ENCODE data around the gene SIX4.

The SIX4 gene

GRCh38 chr14:60710494-60710893 is 13.7 kb downstream of the SIX4 start:
- Histone ChIP-seq H4K20me1 (ENCODE audit: insufficient read depth, low read length) (no peaks in the 10 kb centered on the region), H2AFZ (ENCODE audit: low read depth, low read length) (no peak overlapping the region), H3K9me3 (ENCODE audit: insufficient read depth, low read length) (no peaks in the 10 kb centered on the region), H3K4me2 (ENCODE audit: low read length) (no peak overlapping the region), H3K79me2 (ENCODE audit: low read length) (no peaks in the 10 kb centered on the region), H3K27me3 (ENCODE audit: low read depth, low read length) (no peaks in the 10 kb centered on the region), H3K27ac (ENCODE audit: low read length) (no peak overlapping the region), H3K4me1 (ENCODE audit: low read length) (no peaks in the 10 kb centered on the region), H3K4me3 (ENCODE audit: low read length) (no peak overlapping the region), H3K9ac (ENCODE audit: low read length) (no peak overlapping the region), H3K36me3 (replicated peaks; ENCODE audit: low read depth, low read length) (no peaks in the 10 kb centered on the region)
- TF ChIP-seq CTCF (IDR thresholded peaks at IDR 0.05; ENCODE audit: low read depth, low read length) = no peak
- TF ChIP-seq EZH2phosphoT487 (IDR thresholded peaks at IDR 0.05; ENCODE audit: low read depth) = no peak

GRCh38 chr14:60707858-60708257 is 16.3 kb downstream of the SIX4 start:
- TF ChIP-seq EZH2phosphoT487 (IDR thresholded peaks at IDR 0.05; ENCODE audit: low read depth) (no peak), CTCF (IDR thresholded peaks at IDR 0.05; ENCODE audit: low read depth, low read length) (no peak)
- no peaks in the 10 kb centered on the region for H3K79me2 ChIP-seq (ENCODE audit: low read length)

GRCh38 chr14:60705100-60705499 is 19.1 kb downstream of the SIX4 start:
- Histone ChIP-seq H3K27ac (ENCODE audit: low read length) (no peak overlapping the region), H2AFZ (ENCODE audit: low read depth, low read length) (no peak overlapping the region), H3K4me1 (ENCODE audit: low read length) (no peaks in the 10 kb centered on the region), H4K20me1 (ENCODE audit: insufficient read depth, low read length) (no peaks in the 10 kb centered on the region), H3K79me2 (ENCODE audit: low read length) (no peaks in the 10 kb centered on the region), H3K4me3 (ENCODE audit: low read length) (no peak overlapping the region), H3K36me3 (replicated peaks; ENCODE audit: low read depth, low read length) (no peaks in the 10 kb centered on the region), H3K9ac (ENCODE audit: low read length) (no peak overlapping the region), H3K27me3 (ENCODE audit: low read depth, low read length) (no peaks in the 10 kb centered on the region), H3K9me3 (ENCODE audit: insufficient read depth, low read length) (no peaks in the 10 kb centered on the region; the same call in 1 of the 2 replicates), H3K4me2 (ENCODE audit: low read length) (no peak overlapping the region)
- TF ChIP-seq CTCF (IDR thresholded peaks at IDR 0.05; ENCODE audit: low read depth, low read length) (no peak), EZH2phosphoT487 (IDR thresholded peaks at IDR 0.05; ENCODE audit: low read depth) (no peak)

More at GRCh38 chr14:60707858-60708257, 16.3 kb downstream of the SIX4 start:
- no peaks in the 10 kb centered on the region for H3K36me3 ChIP-seq (replicated peaks; ENCODE audit: low read depth, low read length)
- no peak overlapping the region for H3K4me2 ChIP-seq (ENCODE audit: low read length)
- no peak overlapping the region for H3K27ac ChIP-seq (ENCODE audit: low read length)
- H3K9ac ChIP-seq (ENCODE audit: low read length) = no peak overlapping the region
- no peak overlapping the region for H2AFZ ChIP-seq (ENCODE audit: low read depth, low read length)
- H3K4me3 ChIP-seq (ENCODE audit: low read length) = no peak overlapping the region
- no peaks in the 10 kb centered on the region for H3K9me3 ChIP-seq (ENCODE audit: insufficient read depth, low read length)
- no peaks in the 10 kb centered on the region for H3K27me3 ChIP-seq (ENCODE audit: low read depth, low read length)
- H3K4me1 ChIP-seq (ENCODE audit: low read length) = no peaks in the 10 kb centered on the region
- no peaks in the 10 kb centered on the region for H4K20me1 ChIP-seq (ENCODE audit: insufficient read depth, low read length)

- TF ChIP-seq EZH2phosphoT487 (IDR thresholded peaks at IDR 0.05; ENCODE audit: low read depth) (no peak), CTCF (IDR thresholded peaks at IDR 0.05; ENCODE audit: low read depth, low read length) (no peak)
- no peak overlapping the region for H2AFZ ChIP-seq (ENCODE audit: low read depth, low read length)
- H3K27me3 ChIP-seq (ENCODE audit: low read depth, low read length) = no peaks in the 10 kb centered on the region
- H3K36me3 ChIP-seq (replicated peaks; ENCODE audit: low read depth, low read length) = no peaks in the 10 kb centered on the region
- H3K27ac ChIP-seq (ENCODE audit: low read length) = no peak overlapping the region
- H4K20me1 ChIP-seq (ENCODE audit: insufficient read depth, low read length) = no peaks in the 10 kb centered on the region
- no peaks in the 10 kb centered on the region for H3K79me2 ChIP-seq (ENCODE audit: low read length)
- H3K9ac ChIP-seq (ENCODE audit: low read length) = no peak overlapping the region
- H3K4me2 ChIP-seq (ENCODE audit: low read length) = no peak overlapping the region
- H3K4me1 ChIP-seq (ENCODE audit: low read length) = no peaks in the 10 kb centered on the region
- no peak overlapping the region for H3K4me3 ChIP-seq (ENCODE audit: low read length)
- no peaks in the 10 kb centered on the region; the same call in 1 of the 2 replicates for H3K9me3 ChIP-seq (ENCODE audit: insufficient read depth, low read length)
Measured at GRCh38 chr14:60700598-60700997, 23.6 kb downstream of the SIX4 start.

Data from OCI-LY3 (cell line).